ENCODE measurements around the gene NIF3L1. TPM values are rescaled to one million over a fixed set of nuclear protein-coding genes. Genes with fewer than 3 reads are reported as not detected.

The NIF3L1 gene
- total RNA-seq, 1 experiment from 2014 or later: 55.4 TPM

GRCh38 chr2:200873560-200873959 is 15.6 kb upstream of the NIF3L1 start:
- H3K36me3 Mint-ChIP-seq (ENCODE audit: insufficient read depth in 1 of 3, low read depth in 3 of 3): peaks cover 13 to 52% (median 44%) of the 10 kb centered on the region in 3 experiments
- H2BK15ac ChIP-seq (ENCODE audit: low read depth, low read length): no peak overlapping the region
- H3K9me3 Mint-ChIP-seq: no peaks in the 10 kb centered on the region
- H2BK12ac ChIP-seq (ENCODE audit: insufficient read length, low read depth, low read length): no peak overlapping the region
- no peak overlapping the region for H3K9ac ChIP-seq (ENCODE audit: extremely low read depth, insufficient read length, low read length)
- no peaks in the 10 kb centered on the region for H4K20me1 ChIP-seq (ENCODE audit: control insufficient read depth, insufficient read depth, insufficient read length)
- no peak for TF ChIP-seq CTCF (conservative IDR thresholded peaks at IDR 0.05)
- H4K8ac ChIP-seq (replicated peaks; ENCODE audit: insufficient read length, low read depth, low read length): no peak overlapping the region
- no peaks in the 10 kb centered on the region for H3K23me2 ChIP-seq (ENCODE audit: insufficient read length, low read depth, low read length, poor library complexity, severe bottlenecking)
- no peak overlapping the region for H2BK120ac ChIP-seq (ENCODE audit: low read depth, low read length, poor library complexity, severe bottlenecking)
- no peak overlapping the region for H4K91ac ChIP-seq (ENCODE audit: insufficient read length, low read depth, low read length)
- no peak overlapping the region for H3K14ac ChIP-seq (ENCODE audit: insufficient read depth, low read length)
- no peak overlapping the region for H3K27ac ChIP-seq (ENCODE audit: insufficient read length, low read depth, low read length)
- no peaks in the 10 kb centered on the region for H3K9me3 ChIP-seq (ENCODE audit: control insufficient read depth, low read depth, low read length)
- H3K18ac ChIP-seq (ENCODE audit: insufficient read length, low read depth, low read length): no peak overlapping the region
- H3K4me1 ChIP-seq (ENCODE audit: insufficient read depth, low read length): no peaks in the 10 kb centered on the region
- no peak overlapping the region for H4K5ac ChIP-seq (ENCODE audit: insufficient read length, low read depth, low read length)
- H3K79me2 ChIP-seq (ENCODE audit: insufficient read depth, low read length): no peaks in the 10 kb centered on the region
- H3K56ac ChIP-seq (ENCODE audit: insufficient read length, low read depth, low read length): no peak overlapping the region
- H3K4me3 Mint-ChIP-seq: no peak overlapping the region
- H3K4me1 Mint-ChIP-seq: no peaks in the 10 kb centered on the region
- H2AK5ac ChIP-seq (ENCODE audit: insufficient read length, low read length): no peak overlapping the region
- no peak overlapping the region for H2AFZ ChIP-seq (ENCODE audit: low read length)
- no peak overlapping the region for H3K27ac Mint-ChIP-seq
- H2BK5ac ChIP-seq (ENCODE audit: insufficient read length, low read length): no peak overlapping the region
- DNase-seq: no peak
- H3K4ac ChIP-seq (ENCODE audit: low read depth, low read length): no peak overlapping the region
- H3K79me1 ChIP-seq (ENCODE audit: insufficient read depth, low read depth, low read length, poor library complexity, severe bottlenecking): no peaks in the 10 kb centered on the region
- H3T11ph ChIP-seq (ENCODE audit: low read length): no peak overlapping the region
- no peak overlapping the region for H3K4me2 ChIP-seq (ENCODE audit: insufficient read depth, insufficient read length, low read length)
- no peaks in the 10 kb centered on the region for H3K27me3 Mint-ChIP-seq (ENCODE audit: low read depth)
- no peaks in the 10 kb centered on the region for H3K27me3 ChIP-seq (ENCODE audit: insufficient read depth, low read length)
- no peak overlapping the region for H2BK20ac ChIP-seq (ENCODE audit: low read depth, low read length, poor library complexity, severe bottlenecking)
- WGBS (ENCODE audit: extremely low coverage, insufficient read length, low lambda C conversion rate): no CpG with 5 or more reads among the region's 6 CpGs
- H3K23ac ChIP-seq (ENCODE audit: insufficient read length, low read depth, low read length): no peak overlapping the region

Data from H9 (cell line).